ENCODE data around the gene RIN2. TPM values are rescaled to one million over a fixed set of nuclear protein-coding genes. Genes with fewer than 3 reads are reported as not detected.

The RIN2 gene
- total and polyA plus RNA-seq, 7 donors = 4.4 to 33.4 (median 18.9) TPM

DNA sequence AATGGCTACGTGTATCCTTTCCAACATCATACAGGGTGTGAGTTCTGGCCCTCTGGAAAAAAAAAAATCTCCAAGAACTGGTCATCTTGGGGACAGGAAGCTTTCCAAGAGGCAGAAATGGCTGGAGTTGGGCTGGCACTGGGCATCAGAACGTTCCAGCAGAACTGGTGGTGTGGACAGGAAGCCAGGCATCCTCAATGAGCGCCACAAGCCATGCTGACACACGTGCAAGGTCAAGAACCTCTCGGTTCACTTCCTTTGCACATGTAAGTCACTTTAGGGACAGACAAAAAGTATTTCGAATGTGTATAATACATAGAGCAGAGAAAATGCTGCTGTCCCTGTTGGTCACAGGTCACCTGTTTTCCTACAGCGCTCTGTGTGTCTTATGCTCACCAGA, 27.4 kb upstream of the RIN2 start:
- ATAC-seq = no peak
- Histone ChIP-seq H3K9me3 (no peaks in the 10 kb centered on the region), H3K36me3 (ENCODE audit: insufficient read depth in 1 of 2, low read depth in 1 of 2) (no peaks in the 10 kb centered on the region), H3K27me3 (ENCODE audit: insufficient read depth in 3 of 3, low read length in 2 of 3) (no peaks in the 10 kb centered on the region), H3K4me1 (peaks cover 13% of the 10 kb centered on the region), H3K27ac (no peak overlapping the region), H3K4me3 (no peak overlapping the region)
- 65 to 69% (median 66%) methylated on average over 7 of the region's 7 CpGs for WGBS, 3 donors
- intact Hi-C loops (cut with DNase I) = no loop called here
- no peak for DNase-seq
- no peak for TF ChIP-seq CTCF (IDR thresholded peaks at IDR 0.05)

DNA sequence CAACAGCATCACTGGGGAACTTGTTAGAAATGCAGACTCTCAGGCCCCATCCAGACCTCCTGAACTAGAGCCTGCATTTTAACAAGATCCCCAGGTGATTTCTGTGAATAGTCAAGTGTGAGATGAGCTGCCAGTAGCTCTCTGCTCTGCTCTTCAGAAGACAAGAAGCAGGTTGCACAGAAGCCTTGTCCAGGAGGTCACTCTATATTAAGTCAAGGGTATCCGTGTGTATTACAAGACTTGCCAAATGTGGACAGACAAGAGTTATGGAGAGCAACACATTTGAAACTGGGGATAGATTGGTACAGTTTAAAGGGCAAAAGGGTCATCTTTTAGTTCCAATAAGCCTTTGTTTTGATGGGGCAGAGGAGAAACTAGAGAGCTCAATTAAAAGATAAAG, 23.2 kb upstream of the RIN2 start:
- H3K4me3 ChIP-seq = no peak overlapping the region
- WGBS, 3 donors = 21 to 35% (median 23%) methylated on average over 1 of the region's 1 CpG
- no peaks in the 10 kb centered on the region for H3K27me3 ChIP-seq (ENCODE audit: insufficient read depth in 3 of 3, low read length in 2 of 3)
- H3K9me3 ChIP-seq = no peaks in the 10 kb centered on the region
- H3K4me1 ChIP-seq = peaks cover 15% of the 10 kb centered on the region
- ATAC-seq (peak; percentile 68 to 79 (median 76)), DNase-seq (no peak)
- TF ChIP-seq CTCF (IDR thresholded peaks at IDR 0.05) = no peak
- intact Hi-C loops (cut with DNase I) = loop anchor here in 1 of 2 donors (5.0 kb wide), 1 partner anchor 43 kb away; no protein-coding TSS in a partner anchor
- no peaks in the 10 kb centered on the region for H3K36me3 ChIP-seq (ENCODE audit: insufficient read depth in 1 of 2, low read depth in 1 of 2)
- H3K27ac ChIP-seq = peak overlapping the region; percentile 75

GRCh38 chr20:19735446-19735845, 22.6 kb upstream of the RIN2 start:
- no peak overlapping the region for H3K4me3 ChIP-seq
- H3K27ac ChIP-seq = peak overlapping the region; percentile 75
- ATAC-seq (peak; percentile 94 to 98 (median 96)), DNase-seq (peak; percentile 78 to 87)
- H3K27me3 ChIP-seq (ENCODE audit: insufficient read depth in 3 of 3, low read length in 2 of 3) = no peaks in the 10 kb centered on the region
- H3K4me1 ChIP-seq = peaks cover 15% of the 10 kb centered on the region
- no peaks in the 10 kb centered on the region for H3K36me3 ChIP-seq (ENCODE audit: insufficient read depth in 1 of 2, low read depth in 1 of 2)
- TF ChIP-seq CTCF (IDR thresholded peaks at IDR 0.05) = no peak
- H3K9me3 ChIP-seq = no peaks in the 10 kb centered on the region
- intact Hi-C loops (cut with DNase I) = loop anchor here in 1 of 2 donors (5.0 kb wide), 1 partner anchor 43 kb away; no protein-coding TSS in a partner anchor
- WGBS, 3 donors = 9 to 20% (median 10%) methylated on average over 6 of the region's 6 CpGs

DNA sequence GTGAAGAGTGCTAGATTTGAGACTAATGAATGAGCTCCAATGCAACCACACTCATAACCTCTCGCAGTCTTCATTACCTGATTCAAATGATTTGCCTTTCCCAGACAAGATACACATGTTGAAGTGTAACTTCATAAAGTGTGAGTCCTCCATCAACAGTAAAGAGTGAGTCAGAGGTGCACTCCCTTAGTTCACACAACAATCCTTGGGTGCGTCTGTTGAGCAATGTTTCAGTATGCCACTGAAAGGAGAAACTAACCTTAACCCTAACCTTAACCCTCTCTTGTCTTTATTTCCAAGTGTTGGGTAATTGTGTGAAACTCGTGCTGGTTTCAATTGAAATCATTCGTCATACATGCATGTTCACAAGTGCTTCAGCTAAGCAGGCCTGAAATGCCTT, 21.0 kb upstream of the RIN2 start:
- Histone ChIP-seq H3K27ac (no peak overlapping the region), H3K27me3 (ENCODE audit: insufficient read depth in 3 of 3, low read length in 2 of 3) (no peaks in the 10 kb centered on the region), H3K9me3 (no peaks in the 10 kb centered on the region), H3K4me1 (peaks cover 15% of the 10 kb centered on the region), H3K36me3 (ENCODE audit: insufficient read depth in 1 of 2, low read depth in 1 of 2) (no peaks in the 10 kb centered on the region), H3K4me3 (no peak overlapping the region)
- ATAC-seq (peak in 3 of 4 donors; percentile 51 to 72 (median 61)), DNase-seq (no peak)
- intact Hi-C loops (cut with DNase I) = loop anchor here in 1 of 2 donors (5.0 kb wide), 1 partner anchor 45 kb away; no protein-coding TSS in a partner anchor
- no peak for TF ChIP-seq CTCF (IDR thresholded peaks at IDR 0.05)
- WGBS, 3 donors = 65 to 84% (median 68%) methylated on average over 4 of the region's 4 CpGs

GRCh38 chr20:19738951-19739350, 19.1 kb upstream of the RIN2 start:
- H3K4me1 ChIP-seq = peaks cover 23% of the 10 kb centered on the region
- H3K9me3 ChIP-seq = no peaks in the 10 kb centered on the region
- no peak for ATAC-seq
- no peaks in the 10 kb centered on the region for H3K36me3 ChIP-seq (ENCODE audit: insufficient read depth in 1 of 2, low read depth in 1 of 2)
- intact Hi-C loops (cut with DNase I) = loop anchor here in 1 of 2 donors (5.0 kb wide), 1 partner anchor 47 kb away; no protein-coding TSS in a partner anchor
- no peaks in the 10 kb centered on the region for H3K27me3 ChIP-seq (ENCODE audit: insufficient read depth in 3 of 3, low read length in 2 of 3)
- 80 to 85% (median 81%) methylated on average over 5 of the region's 5 CpGs for WGBS, 3 donors
- DNase-seq = no peak
- H3K4me3 ChIP-seq = no peak overlapping the region
- H3K27ac ChIP-seq = no peak overlapping the region
- TF ChIP-seq CTCF (IDR thresholded peaks at IDR 0.05) = no peak

Data from psoas muscle (tissue), 8 donors.